Smooth muscle cell (in vitro differentiated cells): ENCODE results near the gene ARHGAP44. TPM values are rescaled to one million over a fixed set of nuclear protein-coding genes. Genes with fewer than 3 reads are reported as not detected.

Experiments
- DNase-seq: peaks from one replicate; lab custom pipeline; 2025; ENCODE audit not compliant: unreplicated experiment; lab: John Stamatoyannopoulos, UW
- H2AFZ ChIP-seq: fragments of 200-600 bp; sonication (generic); 2 replicates; pipeline ENCODE4 v1.6.0; 2016; ENCODE audit warnings: antibody characterized with exemption, low read depth, mild to moderate bottlenecking
- H3F3A ChIP-seq: fragments of 200-600 bp; sonication (generic); 2 replicates; pipeline ENCODE4 v1.6.0; 2017; ENCODE audit warnings: antibody characterized with exemption, low read depth
- H3K27ac ChIP-seq: fragments of 200-600 bp; sonication (generic); 2 replicates; pipeline ENCODE4 v1.5.1; 2016; ENCODE audit warnings: low read depth, mild to moderate bottlenecking
- H3K27me3 ChIP-seq: fragments of 200-600 bp; sonication (generic); 2 replicates; pipeline ENCODE4 v1.6.1; 2016; ENCODE audit warnings: low read depth, mild to moderate bottlenecking
- H3K36me3 ChIP-seq: fragments of 200-600 bp; sonication (generic); 2 replicates; pipeline ENCODE4 v1.5.1; 2016; ENCODE audit warnings: low read depth
- H3K4me1 ChIP-seq: fragments of 200-600 bp; sonication (generic); 2 replicates; pipeline ENCODE4 v1.5.1; 2016; ENCODE audit warnings: low read depth
- H3K4me2 ChIP-seq: fragments of 200-600 bp; sonication (generic); 2 replicates; pipeline ENCODE4 v1.6.0; 2016; ENCODE audit warnings: mild to moderate bottlenecking
- H3K4me3 ChIP-seq: fragments of 200-600 bp; sonication (generic); 2 replicates; pipeline ENCODE4 v1.5.1; 2016; ENCODE audit warnings: mild to moderate bottlenecking
- H3K79me2 ChIP-seq: fragments of 200-600 bp; sonication (generic); 2 replicates; pipeline ENCODE4 v1.6.0; 2016; ENCODE audit warnings: low read depth, mild to moderate bottlenecking
- H3K9ac ChIP-seq: fragments of 200-600 bp; sonication (generic); 2 replicates; pipeline ENCODE4 v1.6.0; 2016; ENCODE audit warnings: low read depth
- H3K9me3 ChIP-seq: fragments of 200-600 bp; sonication (generic); replicated peaks from 2 replicates; pipeline ENCODE4 v1.5.1; 2016; ENCODE audit warnings: low read depth
- H4K20me1 ChIP-seq: fragments of 200-600 bp; sonication (generic); 2 replicates; pipeline ENCODE4 v1.6.0; 2016; ENCODE audit warnings: low read depth
- CTCF ChIP-seq: fragments of 200-600 bp; sonication (generic); IDR thresholded peaks from 2 replicates; pipeline ENCODE4 v1.5.1; 2017; ENCODE audit warnings: borderline replicate concordance, mild to moderate bottlenecking, antibody characterized with exemption; ENCODE audit not compliant: insufficient read depth, poor library complexity, severe bottlenecking
- WGBS: methylation state at CpG from one replicate; pipeline ENCODE4 v1.1.7; 2016; ENCODE audit warnings: low lambda C conversion rate; 5-methylcytosine and 5-hydroxymethylcytosine counted together
- microRNA counts: library from miRNA; unstranded; fragments of <30 nt; microRNA quantifications from one replicate; lab custom pipeline; 2016
- microRNA-seq: library from miRNA; unstranded; fragments of <30 nt; microRNA quantifications from one replicate; pipeline ENCODE4, GENCODE V29; 2016; ENCODE audit warnings: borderline number of aligned reads
- polyA plus RNA-seq: library from polyadenylated mRNA; unstranded; fragments of >200 nt; fragmentation: Nextera tagmentation; extraction: Ambion mirVana; gene quantifications from 2 replicates; pipeline ENCODE4 v1.2.1, GENCODE V29; 2016
- small RNA-seq: library from RNA; depleted of rRNA; stranded (forward); fragments of <200 nt; gene quantifications from one replicate; pipeline ENCODE3, GENCODE V24; 2014
- total RNA-seq: library from RNA; depleted of rRNA; stranded (reverse); fragments of >200 nt; gene quantifications from 2 replicates; pipeline ENCODE4 v1.2.3, GENCODE V29; 2014

Gene ARHGAP44
- total and polyA plus RNA-seq, 2 experiments from 2014 or later = 1.3 to 2.0 TPM

GRCh38 chr17:13036751-13037150 is 247.5 kb downstream of the ARHGAP44 start:
- Histone ChIP-seq H3K79me2 (no peaks in the 10 kb centered on the region), H4K20me1 (no peaks in the 10 kb centered on the region), H3K27ac (no peak overlapping the region), H3K4me3 (no peak overlapping the region), H3K27me3 (no peaks in the 10 kb centered on the region), H3K4me1 (no peaks in the 10 kb centered on the region), H2AFZ (no peak overlapping the region), H3K9me3 (no peaks in the 10 kb centered on the region), H3K36me3 (no peaks in the 10 kb centered on the region), H3K9ac (no peak overlapping the region), H3K4me2 (no peak overlapping the region), H3F3A (no peaks in the 10 kb centered on the region)
- no peak for TF ChIP-seq CTCF
- DNase-seq = no peak

GRCh38 chr17:13038931-13039665 is 249.8 kb downstream of the ARHGAP44 start:
- no peaks in the 10 kb centered on the region for H3K27me3 ChIP-seq
- H3K9ac ChIP-seq = no peak overlapping the region
- no peaks in the 10 kb centered on the region for H4K20me1 ChIP-seq
- DNase-seq = no peak
- no peak overlapping the region for H3K4me3 ChIP-seq
- no peak overlapping the region for H2AFZ ChIP-seq
- no peaks in the 10 kb centered on the region for H3F3A ChIP-seq
- H3K4me1 ChIP-seq = no peaks in the 10 kb centered on the region
- H3K79me2 ChIP-seq = no peaks in the 10 kb centered on the region
- WGBS = 95% methylated on average over 4 of the region's 4 CpGs
- H3K36me3 ChIP-seq = no peaks in the 10 kb centered on the region
- no peak for TF ChIP-seq CTCF
- H3K27ac ChIP-seq = no peak overlapping the region
- H3K9me3 ChIP-seq = no peaks in the 10 kb centered on the region
- no peak overlapping the region for H3K4me2 ChIP-seq

MicroRNAs encoded within 50 kb of the gene (microRNA counts, 767-probe panel; counts per million panel counts)
- 183 counts per million for microRNA hsa-miR-1269b (lab: Ali Mortazavi, UCI)

Small RNA genes within 50 kb of the gene (microRNA-seq; reads per million reads assigned to microRNA genes)
- not detected for gene MIR1269B

Small RNA genes within 50 kb of the gene (small RNA-seq; reads per million reads assigned to genes)
- gene MIR1269B = not detected

Other genes starting within 250 kb of the ARHGAP44 start
- gene MYOCD, start 123.6 kb upstream of the ARHGAP44 start, total RNA-seq = 0.99 and 1.8 TPM in 2 replicates
- gene MYOCD, start 123.6 kb upstream of the ARHGAP44 start, polyA plus RNA-seq = 0.58 and 2.3 TPM in 2 replicates
- gene ELAC2, start 228.5 kb downstream of the ARHGAP44 start, total RNA-seq = 29.4 and 38.2 TPM in 2 replicates
- 31.1 and 43.6 TPM in 2 replicates for gene ELAC2, start 228.5 kb downstream of the ARHGAP44 start, polyA plus RNA-seq